Stimulated activated CD4-positive, alpha-beta T cell treated with anti-CD3 and anti-CD28 coated beads, Interleukin-2, amount 100 ng/mL, for 24 hours (primary cell): Measurements from ENCODE around the gene MAP4K4.

Experiments used
- DNase-seq, 2 donors: peaks; one replicate each; pipeline ENCODE4 v3.0.0-alpha.2; 2020

The MAP4K4 gene

GRCh38 chr2:101697124-101698013, at the start of gene MAP4K4:
TSS of gene MAP4K4 (plus strand) at chr2:101697707. CDS start at chr2:101698081, 374 bp downstream.
- DNase-seq = peak; percentile 73 to 75

- no peak for DNase-seq
These were observed 44.0 kb upstream of the MAP4K4 start for GRCh38 chr2:101653469-101653868.

GRCh38 chr2:101655702-101656422, 41.6 kb upstream of the MAP4K4 start:
- no peak for DNase-seq

GRCh38 chr2:101657787-101658186, 39.7 kb upstream of the MAP4K4 start:
- no peak for DNase-seq

DNA sequence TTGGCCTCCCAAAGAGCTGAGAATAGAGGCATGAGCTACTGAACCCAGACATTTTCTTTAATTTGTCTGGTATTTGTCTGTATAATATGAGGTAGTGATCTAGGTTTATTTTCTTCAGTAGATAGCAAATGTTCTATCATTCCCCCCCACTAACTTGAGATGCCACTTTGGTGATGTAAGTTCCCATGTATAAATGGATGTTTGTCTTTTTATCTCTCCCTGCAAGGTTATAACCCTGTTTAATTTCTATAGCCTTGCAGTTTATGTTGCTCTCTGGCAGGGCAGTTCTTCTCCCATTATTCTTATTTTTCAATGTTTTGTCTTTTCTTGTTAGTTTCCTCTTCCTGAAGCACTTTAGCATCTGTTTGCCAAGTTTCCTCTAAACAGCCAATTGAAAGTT, 39.1 kb upstream of the MAP4K4 start:
- no peak for DNase-seq

- DNase-seq = no peak
These were observed 32.2 kb upstream of the MAP4K4 start for GRCh38 chr2:101665312-101665711.

- DNase-seq = no peak
These were observed 29.7 kb upstream of the MAP4K4 start for GRCh38 chr2:101667823-101668222.

- no peak for DNase-seq
These were observed 25.5 kb upstream of the MAP4K4 start for GRCh38 chr2:101672047-101672446.

DNA sequence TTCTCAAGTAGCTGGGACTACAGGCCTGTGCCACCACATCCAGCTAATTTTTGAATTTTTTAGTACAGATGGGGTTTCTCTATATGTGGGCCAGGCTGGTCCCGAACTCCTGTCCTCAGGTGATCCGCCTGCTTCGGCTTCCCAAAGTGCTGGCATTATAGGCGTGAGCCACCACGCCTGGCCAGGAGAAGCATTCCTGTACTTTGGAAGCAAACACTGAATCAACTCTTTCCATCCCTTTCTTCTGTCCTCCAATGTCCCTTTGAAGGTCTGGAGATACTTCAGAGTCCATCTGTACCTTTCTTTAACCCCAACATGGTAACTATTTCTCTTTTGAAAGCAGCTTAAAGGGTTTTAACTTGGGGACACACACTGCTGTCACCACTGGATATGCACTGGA, 23.6 kb upstream of the MAP4K4 start:
- DNase-seq = no peak

DNA sequence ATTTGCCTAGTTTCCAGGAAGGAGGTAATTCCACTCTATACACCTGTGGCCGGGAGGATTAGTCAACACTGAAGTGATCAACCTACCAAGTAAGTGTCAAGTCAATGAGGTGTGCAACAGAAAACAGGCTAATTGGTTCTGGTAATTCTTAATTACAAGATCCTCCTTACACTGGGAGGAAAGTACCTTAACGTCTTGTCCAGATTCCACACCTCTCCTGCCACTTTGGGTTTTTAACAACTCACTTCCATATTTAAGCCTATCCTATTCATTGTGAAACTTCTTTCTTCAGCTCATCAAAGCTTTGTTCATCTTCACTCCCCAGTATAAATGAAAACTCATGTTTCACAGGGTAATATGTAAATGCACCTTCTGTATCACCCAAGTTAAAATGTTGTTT, 22.0 kb upstream of the MAP4K4 start:
- no peak for DNase-seq

DNA sequence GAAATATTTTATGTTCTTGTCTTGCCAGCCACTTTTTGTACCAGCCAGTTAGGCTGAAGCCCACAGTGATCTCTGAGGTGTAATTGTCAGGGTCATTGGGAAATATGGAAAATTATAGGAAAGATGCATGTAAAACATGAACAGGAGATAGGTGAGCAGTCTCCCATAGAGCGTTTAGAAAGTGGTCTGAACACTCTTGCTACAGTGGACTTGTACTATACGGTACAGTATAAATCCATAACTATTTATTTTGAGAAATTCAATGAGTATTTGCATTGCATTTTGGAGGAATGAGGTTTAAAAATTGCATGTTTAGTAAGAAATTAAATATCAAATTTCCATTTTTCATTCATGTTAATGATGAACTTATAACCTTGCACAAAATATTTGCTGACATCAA, 20.8 kb upstream of the MAP4K4 start:
- no peak for DNase-seq

DNA sequence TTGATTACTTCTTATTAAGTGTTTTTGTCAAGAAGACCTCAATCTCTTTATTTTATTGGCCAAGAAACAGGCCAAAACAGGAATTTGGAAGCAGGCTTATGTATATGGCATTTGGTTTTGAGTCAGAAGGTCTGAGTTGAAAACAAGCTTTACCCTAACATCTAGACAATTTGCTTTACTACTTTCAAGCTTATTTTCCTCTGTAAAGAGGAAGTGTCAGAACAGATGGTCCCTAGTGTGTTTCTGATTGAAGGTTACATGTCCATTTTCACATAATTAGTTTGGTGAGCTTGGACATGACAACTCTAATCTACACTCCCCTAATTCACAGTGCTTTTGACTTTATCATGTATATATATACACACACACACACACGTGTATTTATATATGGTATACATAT, 19.8 kb upstream of the MAP4K4 start:
- no peak for DNase-seq

GRCh38 chr2:101678379-101678778, 19.1 kb upstream of the MAP4K4 start:
- no peak for DNase-seq

GRCh38 chr2:101679037-101679726, 18.3 kb upstream of the MAP4K4 start:
- no peak for DNase-seq

DNA sequence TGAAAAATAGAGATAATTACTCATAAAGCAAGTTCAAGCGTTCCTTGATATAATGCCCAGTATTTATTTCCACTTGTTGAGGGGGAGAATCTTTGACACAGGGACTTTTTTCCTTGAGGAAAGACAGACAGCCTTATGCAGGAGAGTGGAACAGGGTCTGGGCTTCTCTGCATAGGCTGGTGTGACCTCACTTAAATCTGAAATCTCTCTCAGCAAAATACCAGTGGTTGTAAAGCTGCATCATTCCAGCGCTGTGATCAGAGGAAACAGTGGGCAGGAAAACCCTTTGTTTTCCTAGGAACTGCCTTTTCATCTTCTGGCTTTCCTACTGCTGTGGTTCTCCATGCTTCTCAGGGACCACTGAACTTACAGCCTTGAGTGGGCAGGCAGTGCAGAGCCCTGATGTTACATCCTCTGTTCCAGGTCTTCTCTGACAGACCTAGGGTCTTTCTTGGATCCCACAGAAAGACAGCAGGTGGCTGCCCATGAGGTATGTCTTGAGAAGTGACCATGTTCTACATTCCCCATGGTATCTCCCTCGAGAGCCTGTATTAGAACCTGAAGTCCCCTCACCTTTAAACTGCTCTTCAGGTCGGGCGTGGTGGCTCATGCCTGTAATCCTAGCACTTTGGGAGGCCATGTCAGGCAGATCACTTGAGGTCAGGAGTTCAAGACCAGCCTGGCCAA, 17.6 kb upstream of the MAP4K4 start:
- no peak for DNase-seq

- DNase-seq = no peak
These were observed 15.2 kb upstream of the MAP4K4 start for GRCh38 chr2:101682311-101682710.

DNA sequence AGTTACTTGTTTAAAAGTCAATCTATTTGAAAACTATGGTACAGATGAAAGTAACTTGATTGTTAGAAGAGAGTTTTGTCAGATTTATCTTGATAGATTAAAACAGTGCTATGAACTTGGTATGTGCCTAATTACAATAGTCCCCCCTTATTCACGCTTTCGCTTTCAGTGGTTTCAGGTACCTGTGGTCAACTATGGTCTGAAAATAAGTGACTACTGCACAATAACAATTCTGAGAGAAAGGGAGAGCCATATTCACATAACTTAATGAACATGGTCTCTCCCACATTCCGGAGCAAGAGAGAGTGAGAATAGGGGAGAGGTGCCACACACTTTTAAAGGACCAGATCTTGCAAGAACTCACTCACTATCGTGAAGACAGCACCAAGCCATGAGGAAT, 13.2 kb upstream of the MAP4K4 start:
- DNase-seq = no peak

DNA sequence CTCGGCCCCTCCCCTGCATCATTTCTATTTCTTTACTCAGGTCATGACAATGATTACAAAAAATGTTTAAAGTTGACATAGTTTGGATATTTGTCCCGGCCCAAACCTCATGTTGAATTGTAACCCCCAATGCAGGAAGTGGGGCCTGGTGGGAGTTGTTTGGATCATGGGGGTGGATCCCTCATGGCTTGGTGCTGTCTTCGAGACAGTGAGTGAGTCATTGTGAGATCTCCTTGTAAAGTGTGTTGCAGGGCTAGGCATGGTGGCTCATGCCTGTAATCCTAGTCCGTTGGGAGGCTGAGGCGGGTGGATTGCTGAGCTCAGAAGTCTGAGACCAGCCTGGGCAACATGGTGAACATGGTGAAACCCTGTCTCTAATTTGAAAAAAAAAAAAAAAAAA, 9.2 kb upstream of the MAP4K4 start:
- no peak for DNase-seq

GRCh38 chr2:101689114-101689825, 8.2 kb upstream of the MAP4K4 start:
- DNase-seq = no peak

DNA sequence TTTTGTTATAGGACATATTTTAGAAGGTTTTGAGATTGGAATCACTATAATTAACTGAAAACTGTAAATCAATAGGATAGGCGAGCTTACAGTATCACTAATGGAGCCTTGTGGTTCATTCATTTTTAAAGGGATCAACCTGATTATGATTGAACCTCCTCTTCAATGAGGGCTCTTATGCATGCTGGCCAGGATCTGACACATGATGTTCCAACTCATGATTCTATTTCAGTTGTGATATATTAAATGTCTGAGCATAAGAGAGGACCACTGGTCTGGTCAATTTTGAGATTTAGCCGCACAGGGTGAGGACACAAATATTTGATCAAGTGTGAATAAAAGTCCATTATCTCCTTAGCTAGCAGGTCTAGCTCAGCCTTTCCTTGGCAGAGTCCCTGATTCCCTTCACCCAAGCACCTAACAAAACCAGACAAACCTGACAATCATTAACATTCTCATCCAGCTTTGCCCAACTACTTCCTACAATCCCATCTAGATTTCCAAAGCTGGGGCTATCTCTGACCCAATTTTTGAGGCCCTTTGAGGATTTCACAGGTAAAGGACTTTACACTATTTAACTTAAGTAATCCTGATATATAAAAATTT, 6.9 kb upstream of the MAP4K4 start:
- DNase-seq = no peak

- DNase-seq = no peak
These were observed 5.5 kb upstream of the MAP4K4 start for GRCh38 chr2:101692041-101692440.

GRCh38 chr2:101692766-101693165, 4.7 kb upstream of the MAP4K4 start:
- no peak for DNase-seq
